AG09309 (cell line): Measurements from ENCODE around the gene MYO7B.

Experiments
- DNase-seq: peaks from one replicate; pipeline ENCODE4 v3.0.0-alpha.2; 2010; ENCODE audit warnings: low read depth
- H3K4me3 ChIP-seq: 2 replicates; pipeline ENCODE4 v1.5.1; 2011; ENCODE audit warnings: mild to moderate bottlenecking, low read depth, low read length, moderate library complexity; ENCODE audit not compliant: control insufficient read depth
- TF ChIP-seq, protein P1 (sequence below): IDR thresholded peaks from 2 replicates; pipeline ENCODE4 v1.5.1; 2011; ENCODE audit warnings: mild to moderate bottlenecking, low read depth, low read length, inconsistent platforms; ENCODE audit not compliant: insufficient read depth, control insufficient read depth; ENCODE audit errors: missing control alignments

The MYO7B gene

GRCh38 chr2:127511917-127512316 is 23.6 kb upstream of the MYO7B start:
- DNase-seq: no peak
- TF ChIP-seq, protein P1, sequence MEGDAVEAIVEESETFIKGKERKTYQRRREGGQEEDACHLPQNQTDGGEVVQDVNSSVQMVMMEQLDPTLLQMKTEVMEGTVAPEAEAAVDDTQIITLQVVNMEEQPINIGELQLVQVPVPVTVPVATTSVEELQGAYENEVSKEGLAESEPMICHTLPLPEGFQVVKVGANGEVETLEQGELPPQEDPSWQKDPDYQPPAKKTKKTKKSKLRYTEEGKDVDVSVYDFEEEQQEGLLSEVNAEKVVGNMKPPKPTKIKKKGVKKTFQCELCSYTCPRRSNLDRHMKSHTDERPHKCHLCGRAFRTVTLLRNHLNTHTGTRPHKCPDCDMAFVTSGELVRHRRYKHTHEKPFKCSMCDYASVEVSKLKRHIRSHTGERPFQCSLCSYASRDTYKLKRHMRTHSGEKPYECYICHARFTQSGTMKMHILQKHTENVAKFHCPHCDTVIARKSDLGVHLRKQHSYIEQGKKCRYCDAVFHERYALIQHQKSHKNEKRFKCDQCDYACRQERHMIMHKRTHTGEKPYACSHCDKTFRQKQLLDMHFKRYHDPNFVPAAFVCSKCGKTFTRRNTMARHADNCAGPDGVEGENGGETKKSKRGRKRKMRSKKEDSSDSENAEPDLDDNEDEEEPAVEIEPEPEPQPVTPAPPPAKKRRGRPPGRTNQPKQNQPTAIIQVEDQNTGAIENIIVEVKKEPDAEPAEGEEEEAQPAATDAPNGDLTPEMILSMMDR: no peak
- H3K4me3 ChIP-seq: no peak overlapping the region

GRCh38 chr2:127512362-127512761 is 23.1 kb upstream of the MYO7B start:
- TF ChIP-seq, protein P1: no peak
- H3K4me3 ChIP-seq: no peak overlapping the region
- no peak for DNase-seq

DNA sequence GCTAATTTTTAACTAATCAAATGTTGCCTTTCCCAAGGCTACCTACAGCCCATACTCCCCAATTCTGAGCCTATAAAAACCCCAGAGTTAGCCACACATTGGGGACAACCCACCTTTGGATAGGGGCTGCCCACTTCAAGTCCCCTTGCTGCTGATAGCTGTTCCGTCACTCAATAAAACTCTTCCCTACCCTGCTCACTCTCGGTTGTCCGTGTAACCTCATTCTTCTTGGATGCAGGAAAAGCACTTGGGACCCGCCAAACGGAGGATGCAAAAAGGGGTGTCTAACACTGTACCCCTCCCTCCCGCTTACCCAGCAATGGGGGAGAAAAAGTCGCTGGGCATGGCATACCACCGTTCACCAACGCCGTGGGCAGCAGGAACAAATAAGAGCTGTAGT is 21.4 kb upstream of the MYO7B start:
- TF ChIP-seq, protein P1: no peak
- DNase-seq: no peak
- H3K4me3 ChIP-seq: no peak overlapping the region

GRCh38 chr2:127514485-127514884 is 21.0 kb upstream of the MYO7B start:
- no peak for DNase-seq
- no peak overlapping the region for H3K4me3 ChIP-seq
- TF ChIP-seq, protein P1: no peak

DNA sequence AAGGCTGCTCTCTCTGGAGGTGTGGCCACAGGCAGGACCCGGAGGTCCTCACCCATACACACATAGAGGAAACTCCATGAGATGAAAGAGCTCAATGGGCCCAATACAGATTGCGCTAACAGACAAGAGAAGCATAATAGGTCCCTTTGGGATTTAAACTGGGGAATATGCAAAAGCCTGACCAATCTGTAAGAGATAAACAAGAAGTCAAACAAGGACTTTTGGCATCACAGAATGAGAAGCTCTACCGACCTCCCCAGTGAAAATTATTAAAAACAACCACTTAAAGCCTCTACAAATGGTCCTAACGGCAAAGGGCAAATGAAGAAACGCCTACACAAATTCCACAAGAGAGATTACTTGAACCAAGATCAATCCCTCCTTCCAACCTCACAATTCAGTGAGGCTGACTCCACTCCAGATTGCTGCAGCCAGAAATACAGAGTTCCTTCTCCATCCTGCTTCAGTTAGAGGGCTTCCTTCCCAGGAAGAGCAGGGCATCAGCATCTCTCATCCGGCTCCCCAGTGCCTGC is 20.0 kb upstream of the MYO7B start:
- peak; percentile 16 for DNase-seq
- no peak overlapping the region for H3K4me3 ChIP-seq
- TF ChIP-seq, protein P1: no peak

DNA sequence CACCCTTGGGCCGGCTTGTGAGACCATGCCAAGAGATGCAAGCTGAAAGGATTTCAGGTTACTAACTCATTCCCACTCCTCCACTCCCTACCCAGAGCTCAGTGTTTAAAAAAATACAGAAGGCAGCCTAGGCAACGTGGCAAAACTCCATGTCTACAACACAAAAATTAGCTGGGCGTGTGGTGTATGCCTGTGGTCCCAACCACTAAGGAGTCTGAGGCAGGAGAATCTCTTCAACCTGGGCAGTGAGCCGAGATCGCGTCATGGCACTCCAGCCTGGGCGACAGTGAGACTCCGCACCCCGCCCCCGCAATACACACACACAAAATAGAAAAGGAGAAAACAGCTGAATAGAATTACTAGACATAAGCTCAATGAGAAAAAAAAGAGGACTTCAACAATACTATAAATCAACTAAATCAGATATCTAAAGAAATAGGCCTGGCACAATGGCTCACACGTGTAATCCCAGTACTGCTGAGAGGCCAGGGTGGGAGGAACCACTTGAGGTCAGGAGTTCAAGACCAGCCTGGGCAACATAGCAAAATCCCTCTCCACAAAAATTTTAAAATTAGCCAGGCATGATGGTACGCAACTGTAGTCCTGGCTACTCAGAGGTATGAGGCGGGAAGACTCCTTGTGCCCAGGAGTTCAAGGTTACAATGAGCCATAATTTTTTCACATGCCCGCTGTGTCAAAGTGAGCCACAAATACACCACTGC is 19.3 kb upstream of the MYO7B start:
- TF ChIP-seq, protein P1: no peak
- H3K4me3 ChIP-seq: no peak overlapping the region
- peak; percentile 91 for DNase-seq

DNA sequence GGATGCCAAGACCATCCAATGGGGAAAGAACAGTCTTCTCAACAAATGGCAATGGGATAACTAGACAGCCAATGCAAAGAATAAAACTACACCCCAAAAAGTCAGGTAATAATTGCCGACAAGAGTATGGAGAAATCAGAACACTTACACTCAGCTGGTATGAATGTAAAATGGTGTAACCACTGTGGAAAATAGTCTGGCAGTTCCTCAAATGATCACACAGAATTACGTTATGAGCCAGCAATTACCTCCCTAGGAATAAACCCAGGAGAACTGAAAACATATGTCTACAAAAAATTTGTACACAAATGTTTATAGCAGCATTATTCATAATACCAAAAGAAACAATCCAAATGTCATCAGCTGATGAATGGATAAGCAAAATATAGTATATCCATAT is 18.0 kb upstream of the MYO7B start:
- H3K4me3 ChIP-seq: no peak overlapping the region
- DNase-seq: no peak
- TF ChIP-seq, protein P1: no peak
